GM18867 (cell line): ENCODE data around the gene SDF4.

Experiments used
- ATAC-seq: cut with Tn5 transposase; IDR thresholded peaks from one replicate; pipeline ENCODE4 v1.9.1; 2021; ENCODE audit warnings: mild to moderate bottlenecking, moderate library complexity; ENCODE audit not compliant: unreplicated experiment

The SDF4 gene

GRCh38 chr1:1215080-1215676 is 16.6 kb downstream of the SDF4 start:
- ATAC-seq: no peak

GRCh38 chr1:1213345-1214265 is 18.2 kb downstream of the SDF4 start, which contains the start of gene TNFRSF4:
TSS of gene TNFRSF4 (minus strand) at chr1:1214153. CDS start at chr1:1214127, 26 bp downstream.
- ATAC-seq: no peak

- ATAC-seq: no peak
These were observed 18.9 kb downstream of the SDF4 start for GRCh38 chr1:1212780-1213344.

GRCh38 chr1:1211541-1212441 is 20.0 kb downstream of the SDF4 start:
- ATAC-seq: no peak

- ATAC-seq: no peak
These were observed 20.9 kb downstream of the SDF4 start for GRCh38 chr1:1210726-1211540.

GRCh38 chr1:1208713-1209433 is 22.9 kb downstream of the SDF4 start:
- ATAC-seq: no peak

- ATAC-seq: no peak
These were observed 24.3 kb downstream of the SDF4 start for GRCh38 chr1:1207571-1207892.

GRCh38 chr1:1206966-1207531 is 24.8 kb downstream of the SDF4 start:
- no peak for ATAC-seq

GRCh38 chr1:1206376-1206965 is 25.3 kb downstream of the SDF4 start, which contains the start of gene TNFRSF18:
TSS of gene TNFRSF18 (minus strand) at chr1:1206592. CDS start at chr1:1206571, 21 bp downstream.
- no peak for ATAC-seq

- ATAC-seq: no peak
These were observed 25.9 kb downstream of the SDF4 start for GRCh38 chr1:1205769-1206375.

- ATAC-seq: no peak
These were observed 26.6 kb downstream of the SDF4 start for GRCh38 chr1:1204998-1205768.

- no peak for ATAC-seq
These were observed 27.3 kb downstream of the SDF4 start for GRCh38 chr1:1204425-1204920.

GRCh38 chr1:1203561-1204424 is 28.0 kb downstream of the SDF4 start:
- ATAC-seq: no peak

GRCh38 chr1:1202831-1203560 is 28.8 kb downstream of the SDF4 start:
- ATAC-seq: no peak
